Tibial nerve (tissue), 4 donors: ENCODE data around the gene ARHGEF38. TPM values are rescaled to one million over a fixed set of nuclear protein-coding genes. Genes with fewer than 3 reads are reported as not detected.

Experiments
- DNase-seq, 2 donors: peaks; one replicate each; pipeline ENCODE4 v3.0.0-alpha.2; 2019; ENCODE audit warnings: low spot score in 2 of 2
- H3K27ac ChIP-seq, 4 donors: fragments of 200-600 bp; sonication (generic) in 3 of 4; one replicate each; pipeline ENCODE4 v1.5.1; 2017 to 2019; ENCODE audit warnings: mild to moderate bottlenecking in 1 of 4
- H3K27me3 ChIP-seq, 2 donors: fragments of 200-600 bp; sonication (generic) in 1 of 2; one replicate each; pipeline versions ENCODE4 v1.5.1 to v1.6.0; 2017 to 2019
- H3K36me3 ChIP-seq, 3 donors: fragments of 200-600 bp; sonication (generic); one replicate each; pipeline ENCODE4 v1.5.1; 2018 to 2019
- H3K4me1 ChIP-seq, 4 donors: fragments of 200-600 bp; sonication (generic) in 3 of 4; one replicate each; pipeline ENCODE4 v1.5.1; 2017 to 2019
- H3K4me3 ChIP-seq, 4 donors: fragments of 200-600 bp; sonication (generic) in 3 of 4; one replicate each; pipeline ENCODE4 v1.5.1; 2017 to 2019; ENCODE audit warnings: mild to moderate bottlenecking in 1 of 4, moderate library complexity in 1 of 4
- H3K9me3 ChIP-seq, 4 donors: fragments of 200-600 bp; sonication (generic) in 3 of 4; one replicate each; pipeline ENCODE4 v1.5.1; 2017 to 2019
- CTCF ChIP-seq, 5 experiments: fragments of 200-600 bp in 3 of 5; fragments of 450-650 bp in 2 of 5; sonication (generic) in 3 of 5; IDR thresholded peaks; one replicate each; pipeline ENCODE4 v1.5.1; 2016 to 2019; ENCODE audit warnings: antibody characterized with exemption in 5 of 5, mild to moderate bottlenecking in 3 of 5, moderate library complexity in 2 of 5
- EP300 ChIP-seq, 2 donors: sonication (generic); formaldehyde crosslinking; IDR thresholded peaks; one replicate each; pipeline ENCODE4 v1.6.1; 2017; ENCODE audit warnings: antibody characterized with exemption in 2 of 2, mild to moderate bottlenecking in 1 of 2
- POLR2A ChIP-seq, 2 donors: fragments of 450-650 bp; IDR thresholded peaks; one replicate each; pipeline ENCODE4 v1.6.1; 2017; ENCODE audit warnings: antibody characterized with exemption in 2 of 2, mild to moderate bottlenecking in 2 of 2, moderate library complexity in 2 of 2
- WGBS, 2 donors: methylation state at CpG; one replicate each; pipeline ENCODE4 v1.1.5; 2018; 5-methylcytosine and 5-hydroxymethylcytosine counted together
- total RNA-seq, 4 donors: library from RNA; depleted of rRNA; stranded (reverse); fragments of >200 nt; gene quantifications; one replicate each; pipeline ENCODE4 v1.1.0, GENCODE V29; 2016

The ARHGEF38 gene
- total RNA-seq, 4 donors from 2014 or later, result not detected

- Histone ChIP-seq H3K4me1 (peaks cover 0 to 4% (median 0%) of the 10 kb centered on the region in 4 donors), H3K9me3 (no peaks in the 10 kb centered on the region), H3K27ac (no peak overlapping the region), H3K36me3 (no peaks in the 10 kb centered on the region), H3K27me3 (no peaks in the 10 kb centered on the region), H3K4me3 (no peak overlapping the region)
- TF ChIP-seq POLR2A (IDR thresholded peaks at IDR 0.05) (no peak), CTCF (IDR thresholded peaks at IDR 0.05) (no peak), EP300 (IDR thresholded peaks at IDR 0.05) (no peak)
- no peak for DNase-seq
Measured at GRCh38 chr4:105546086-105546485, 6.3 kb upstream of the ARHGEF38 start.

- H3K4me3 ChIP-seq, result no peak overlapping the region
- no peak for DNase-seq
- H3K27ac ChIP-seq, result no peak overlapping the region
- H3K4me1 ChIP-seq, result peaks cover 0 to 14% (median 0%) of the 10 kb centered on the region in 4 donors
- H3K9me3 ChIP-seq, result no peaks in the 10 kb centered on the region
- no peaks in the 10 kb centered on the region for H3K36me3 ChIP-seq
- H3K27me3 ChIP-seq, result no peaks in the 10 kb centered on the region
- TF ChIP-seq CTCF (IDR thresholded peaks at IDR 0.05) (no peak), EP300 (IDR thresholded peaks at IDR 0.05) (no peak), POLR2A (IDR thresholded peaks at IDR 0.05) (no peak)
Measured at GRCh38 chr4:105547769-105548168, 4.7 kb upstream of the ARHGEF38 start.

- 45 to 71% methylated on average over 1 of the region's 1 CpG for WGBS, 2 donors
Measured at GRCh38 chr4:105548483-105548882, 3.9 kb upstream of the ARHGEF38 start.

GRCh38 chr4:105550641-105551040, 1.8 kb upstream of the ARHGEF38 start:
- Histone ChIP-seq H3K27ac (no peak overlapping the region), H3K36me3 (no peaks in the 10 kb centered on the region), H3K4me3 (no peak overlapping the region), H3K4me1 (peaks cover 0 to 9% (median 0%) of the 10 kb centered on the region in 4 donors), H3K27me3 (no peaks in the 10 kb centered on the region), H3K9me3 (no peaks in the 10 kb centered on the region)
- no peak for TF ChIP-seq CTCF (IDR thresholded peaks at IDR 0.05)
- TF ChIP-seq POLR2A (IDR thresholded peaks at IDR 0.05), result no peak
- no peak for TF ChIP-seq EP300 (IDR thresholded peaks at IDR 0.05)
- 41 to 52% methylated on average over 3 of the region's 3 CpGs for WGBS, 2 donors
- no peak for DNase-seq

More at GRCh38 chr4:105548483-105548882, 3.9 kb upstream of the ARHGEF38 start:
- Histone ChIP-seq H3K9me3 (no peaks in the 10 kb centered on the region), H3K4me3 (no peak overlapping the region), H3K4me1 (peaks cover 0 to 14% (median 0%) of the 10 kb centered on the region in 4 donors), H3K27ac (no peak overlapping the region), H3K27me3 (no peaks in the 10 kb centered on the region), H3K36me3 (no peaks in the 10 kb centered on the region)
- TF ChIP-seq POLR2A (IDR thresholded peaks at IDR 0.05) (no peak), CTCF (IDR thresholded peaks at IDR 0.05) (no peak), EP300 (IDR thresholded peaks at IDR 0.05) (no peak)
- DNase-seq, result no peak

- TF ChIP-seq EP300 (IDR thresholded peaks at IDR 0.05) (no peak), POLR2A (IDR thresholded peaks at IDR 0.05) (no peak), CTCF (IDR thresholded peaks at IDR 0.05) (no peak)
- Histone ChIP-seq H3K4me1 (peaks cover 0 to 12% (median 0%) of the 10 kb centered on the region in 4 donors), H3K4me3 (no peak overlapping the region), H3K27me3 (no peaks in the 10 kb centered on the region), H3K9me3 (no peaks in the 10 kb centered on the region), H3K36me3 (no peaks in the 10 kb centered on the region), H3K27ac (no peak overlapping the region)
- DNase-seq, result no peak
- 71 to 79% methylated on average over 4 of the region's 4 CpGs for WGBS, 2 donors
Measured at GRCh38 chr4:105555409-105555808, 3.0 kb downstream of the ARHGEF38 start.
